Keratinocyte (primary cell): ENCODE results near the gene JPH2. TPM values are rescaled to one million over a fixed set of nuclear protein-coding genes. Genes with fewer than 3 reads are reported as not detected.

Source experiments
- DNase-seq: peaks from one replicate; pipeline ENCODE4 v3.0.0-alpha.2; 2011; ENCODE audit warnings: low read depth, missing footprints, low spot score
- FAIRE-seq: peaks from 2 replicates; lab custom pipeline; 2011; peaks lifted over from hg19 to GRCh38; lab: Jason Lieb, UNC
- H2AFZ ChIP-seq: 2 replicates; pipeline ENCODE4 v1.6.0; 2012; ENCODE audit warnings: low read length, control low read depth, inconsistent platforms; ENCODE audit not compliant: control insufficient read depth
- H3K27ac ChIP-seq: 2 replicates; pipeline ENCODE4 v1.5.1; 2011; ENCODE audit warnings: low read length; ENCODE audit not compliant: control insufficient read depth, insufficient read depth
- H3K27me3 ChIP-seq: 3 replicates; pipeline ENCODE4 v1.6.0; 2011; ENCODE audit warnings: low read length; ENCODE audit not compliant: control insufficient read depth, insufficient read depth; ENCODE audit errors: extremely low read depth
- H3K36me3 ChIP-seq, 2 experiments: 2 replicates in 1 of 2; 3 replicates in 1 of 2; pipeline ENCODE4 v1.5.1; 2011; ENCODE audit warnings: low read length in 2 of 2, mild to moderate bottlenecking in 1 of 2; ENCODE audit not compliant: control insufficient read depth in 2 of 2, insufficient read depth in 2 of 2; ENCODE audit errors: extremely low read depth in 1 of 2
- H3K4me1 ChIP-seq: 3 replicates; pipeline ENCODE4 v1.5.1; 2011; ENCODE audit warnings: low read length; ENCODE audit not compliant: control insufficient read depth, insufficient read depth; ENCODE audit errors: extremely low read depth
- H3K4me2 ChIP-seq: 3 replicates; pipeline ENCODE4 v1.6.0; 2011; ENCODE audit warnings: low read depth, low read length; ENCODE audit not compliant: control insufficient read depth, insufficient read depth; ENCODE audit errors: extremely low read depth
- H3K4me3 ChIP-seq, 3 experiments: fragments of 200-600 bp in 1 of 3; sonication (generic) in 1 of 3; 2 replicates in 2 of 3; 3 replicates in 1 of 3; pipeline ENCODE4 v1.5.1; 2011 to 2016; ENCODE audit warnings: low read length in 3 of 3, mild to moderate bottlenecking in 3 of 3, control low read depth in 2 of 3, inconsistent platforms in 1 of 3, low read depth in 1 of 3, mixed read lengths in 1 of 3, mixed run types in 1 of 3, moderate library complexity in 1 of 3; ENCODE audit not compliant: control insufficient read depth in 2 of 3, insufficient read depth in 2 of 3; ENCODE audit errors: extremely low read depth in 1 of 3
- H3K79me2 ChIP-seq: 2 replicates; pipeline ENCODE4 v1.6.0; 2012; ENCODE audit warnings: low read length; ENCODE audit not compliant: control insufficient read depth, insufficient read depth
- H3K9ac ChIP-seq: 3 replicates; pipeline ENCODE4 v1.6.0; 2011; ENCODE audit warnings: low read length; ENCODE audit not compliant: control insufficient read depth, insufficient read depth; ENCODE audit errors: extremely low read depth
- H3K9me1 ChIP-seq: 3 replicates; pipeline ENCODE4 v1.6.0; 2011; ENCODE audit warnings: low read length; ENCODE audit not compliant: control insufficient read depth, insufficient read depth; ENCODE audit errors: extremely low read depth
- H3K9me3 ChIP-seq: 2 replicates; pipeline ENCODE4 v1.5.1; 2012; ENCODE audit warnings: low read depth, low read length; ENCODE audit not compliant: control insufficient read depth
- H4K20me1 ChIP-seq: 3 replicates; pipeline ENCODE4 v1.6.0; 2011; ENCODE audit warnings: low read length; ENCODE audit not compliant: control insufficient read depth, insufficient read depth; ENCODE audit errors: extremely low read depth
- EZH2 ChIP-seq: IDR thresholded peaks from one replicate; pipeline ENCODE4 v1.6.1; 2012; ENCODE audit warnings: inconsistent platforms, mild to moderate bottlenecking, low read length, moderate library complexity
- dilution Hi-C: fragments of 300-500 bp; cut with MboI; formaldehyde crosslinking; loops from one replicate; pipeline ENCODE4 v1.7.0; 2020; ENCODE audit warnings: low sequenced_read_pairs; ENCODE audit not compliant: extremely low pct_ligation_motif_present
- polyA plus RNA-seq, 5 experiments: library from polyadenylated mRNA; depleted of rRNA in 3 of 5; stranded (reverse) in 3 of 5; stranded (forward) in 1 of 5; unstranded in 1 of 5; fragments of >200 nt; gene quantifications; 1 replicate in 1 of 5; 2 replicates in 3 of 5; 3 replicates in 1 of 5; pipeline versions ENCODE4 v1.2.1 to v1.2.3, GENCODE V29; 2011 to 2012; ENCODE audit warnings: missing spikeins in 2 of 5, low read depth in 1 of 5, low replicate concordance in 1 of 5
- TF ChIP-seq, protein P1 (sequence below), 3 experiments: IDR thresholded peaks in 1 of 3; conservative IDR thresholded peaks in 1 of 3; optimal IDR thresholded peaks in 1 of 3; 2 replicates in 2 of 3; 3 replicates in 1 of 3; pipeline versions ENCODE3 to v1.5.1; 2011; ENCODE audit warnings: low read length in 3 of 3, mild to moderate bottlenecking in 3 of 3, moderate library complexity in 2 of 3, control low read depth in 1 of 3, inconsistent platforms in 1 of 3; ENCODE audit not compliant: insufficient read depth in 2 of 3; ENCODE audit errors: extremely low read depth in 1 of 3

The JPH2 gene
- polyA plus RNA-seq, 1 donor (not counting 4 experiments of a cell fraction or from before 2014, with no cell fraction given), result 2.5 TPM

DNA sequence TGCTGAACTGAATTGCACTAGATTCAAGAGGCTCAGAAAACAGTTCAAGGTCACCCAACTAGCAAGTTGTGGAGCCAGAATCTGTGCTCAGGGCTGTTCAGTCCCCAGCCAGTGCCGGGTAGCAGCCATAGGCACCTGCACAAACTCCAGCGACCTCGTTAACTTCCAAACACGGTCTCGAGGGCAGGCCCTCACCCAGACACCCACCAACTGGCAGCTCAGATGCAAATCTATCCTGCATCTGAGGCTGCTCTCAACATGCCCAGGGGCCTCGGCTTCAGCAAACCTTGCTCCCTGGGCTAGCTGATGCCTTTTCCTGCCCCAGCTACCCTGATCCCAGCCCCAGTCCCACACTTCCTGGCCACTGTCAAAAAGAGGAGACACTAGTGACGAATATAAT, 3.7 kb downstream of the JPH2 start:
- dilution Hi-C loops, result no loop called here

DNA sequence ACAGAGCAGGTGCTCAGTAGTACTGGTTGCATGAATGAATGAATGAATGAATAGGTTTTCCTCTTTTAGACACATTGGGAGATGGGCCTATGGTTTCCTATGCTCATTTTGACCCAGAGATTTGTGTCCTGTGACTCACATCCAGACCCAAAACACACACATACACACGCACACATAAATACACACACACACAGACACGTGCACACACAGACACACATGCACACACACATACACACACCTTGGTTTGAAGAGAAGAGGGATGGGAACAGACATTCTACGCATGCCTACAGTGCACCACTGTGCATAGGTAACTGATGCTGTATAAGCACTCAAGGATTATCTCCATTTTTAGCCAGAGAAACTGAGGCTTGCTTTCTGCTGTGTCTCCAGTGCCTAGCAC, 4.1 kb downstream of the JPH2 start:
- no peaks in the 10 kb centered on the region for H3K27me3 ChIP-seq
- H3K4me3 ChIP-seq, result no peak overlapping the region
- TF ChIP-seq, protein P1, sequence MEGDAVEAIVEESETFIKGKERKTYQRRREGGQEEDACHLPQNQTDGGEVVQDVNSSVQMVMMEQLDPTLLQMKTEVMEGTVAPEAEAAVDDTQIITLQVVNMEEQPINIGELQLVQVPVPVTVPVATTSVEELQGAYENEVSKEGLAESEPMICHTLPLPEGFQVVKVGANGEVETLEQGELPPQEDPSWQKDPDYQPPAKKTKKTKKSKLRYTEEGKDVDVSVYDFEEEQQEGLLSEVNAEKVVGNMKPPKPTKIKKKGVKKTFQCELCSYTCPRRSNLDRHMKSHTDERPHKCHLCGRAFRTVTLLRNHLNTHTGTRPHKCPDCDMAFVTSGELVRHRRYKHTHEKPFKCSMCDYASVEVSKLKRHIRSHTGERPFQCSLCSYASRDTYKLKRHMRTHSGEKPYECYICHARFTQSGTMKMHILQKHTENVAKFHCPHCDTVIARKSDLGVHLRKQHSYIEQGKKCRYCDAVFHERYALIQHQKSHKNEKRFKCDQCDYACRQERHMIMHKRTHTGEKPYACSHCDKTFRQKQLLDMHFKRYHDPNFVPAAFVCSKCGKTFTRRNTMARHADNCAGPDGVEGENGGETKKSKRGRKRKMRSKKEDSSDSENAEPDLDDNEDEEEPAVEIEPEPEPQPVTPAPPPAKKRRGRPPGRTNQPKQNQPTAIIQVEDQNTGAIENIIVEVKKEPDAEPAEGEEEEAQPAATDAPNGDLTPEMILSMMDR (optimal IDR thresholded peaks at IDR 0.05 in 1 of 3, IDR thresholded peaks at IDR 0.05 in 1 of 3, conservative IDR thresholded peaks at IDR 0.05 in 1 of 3; ENCODE audit: extremely low read depth in 1 of 3, insufficient read depth in 2 of 3, low read length in 3 of 3), result no peak
- no peak for TF ChIP-seq EZH2
- H2AFZ ChIP-seq, result no peak overlapping the region
- H3K9me3 ChIP-seq, result no peaks in the 10 kb centered on the region
- no peaks in the 10 kb centered on the region for H3K36me3 ChIP-seq
- H3K27ac ChIP-seq, result no peak overlapping the region
- H3K4me1 ChIP-seq, result peaks cover 57% of the 10 kb centered on the region
- H3K4me2 ChIP-seq, result peak overlapping the region; percentile 44
- FAIRE-seq, result no peak
- DNase-seq, result no peak
- H3K9me1 ChIP-seq, result no peaks in the 10 kb centered on the region
- H4K20me1 ChIP-seq, result no peaks in the 10 kb centered on the region
- dilution Hi-C loops, result no loop called here
- H3K79me2 ChIP-seq, result peaks cover 18% of the 10 kb centered on the region
- no peak overlapping the region for H3K9ac ChIP-seq

More for the DNA sequence above, 3.7 kb downstream of the JPH2 start:
- Histone ChIP-seq H3K9me3 (no peaks in the 10 kb centered on the region), H4K20me1 (no peaks in the 10 kb centered on the region), H3K4me1 (peaks cover 60% of the 10 kb centered on the region), H3K4me3 (peak overlapping the region in 1 of 3 experiments; percentile 11), H3K79me2 (peaks cover 18% of the 10 kb centered on the region), H3K36me3 (no peaks in the 10 kb centered on the region), H3K4me2 (peak overlapping the region; percentile 44), H3K9ac (no peak overlapping the region), H2AFZ (no peak overlapping the region), H3K27ac (peak overlapping the region; percentile 10), H3K27me3 (no peaks in the 10 kb centered on the region), H3K9me1 (no peaks in the 10 kb centered on the region)
- TF ChIP-seq, protein P1 (optimal IDR thresholded peaks at IDR 0.05 in 1 of 3, IDR thresholded peaks at IDR 0.05 in 1 of 3, conservative IDR thresholded peaks at IDR 0.05 in 1 of 3; ENCODE audit: extremely low read depth in 1 of 3, insufficient read depth in 2 of 3, low read length in 3 of 3), result no peak
- TF ChIP-seq EZH2, result no peak
- FAIRE-seq (no peak), DNase-seq (no peak)
